ENCODE results near the gene CX3CR1.

CX3CR1 gene

GRCh38 chr3:39286771-39287170 is 6.9 kb upstream of the CX3CR1 start:
- no peaks in the 10 kb centered on the region for H3K9me3 ChIP-seq (ENCODE audit: low read length)
- no peaks in the 10 kb centered on the region for H3K27me3 ChIP-seq (ENCODE audit: insufficient read depth, low read length)
- no peaks in the 10 kb centered on the region for H3K36me3 ChIP-seq (ENCODE audit: insufficient read depth, low read length)
- H3K4me1 ChIP-seq (ENCODE audit: insufficient read depth, low read length): no peaks in the 10 kb centered on the region
- H3K4me3 ChIP-seq (ENCODE audit: low read length): no peak overlapping the region
- H2AFZ ChIP-seq (ENCODE audit: low read depth, low read length): no peak overlapping the region

DNA sequence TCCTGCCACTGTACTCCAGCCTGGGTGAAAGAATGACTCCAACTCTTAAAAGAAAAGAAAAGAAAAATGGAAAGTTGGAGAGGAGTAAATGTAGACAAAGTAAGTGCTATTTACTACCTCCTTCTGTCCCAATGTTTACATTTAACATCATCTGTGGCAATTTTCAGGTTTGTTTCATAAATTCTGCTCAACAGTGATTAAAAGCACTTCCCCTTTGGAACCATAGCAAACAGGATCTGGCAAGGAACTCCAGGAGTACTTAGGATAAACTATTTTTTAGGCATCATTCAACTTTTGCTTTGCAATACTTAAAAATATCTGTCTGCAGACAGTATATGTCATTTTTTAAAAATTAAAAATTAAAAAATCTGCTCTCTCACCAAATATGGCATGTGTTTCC is 5.5 kb upstream of the CX3CR1 start:
- H3K4me1 ChIP-seq (ENCODE audit: insufficient read depth, low read length): no peaks in the 10 kb centered on the region

GRCh38 chr3:39284457-39284881 is 4.6 kb upstream of the CX3CR1 start:
- Histone ChIP-seq H3K36me3 (ENCODE audit: insufficient read depth, low read length) (no peaks in the 10 kb centered on the region), H3K4me3 (ENCODE audit: low read length) (no peak overlapping the region), H3K9me3 (ENCODE audit: low read length) (no peaks in the 10 kb centered on the region), H2AFZ (ENCODE audit: low read depth, low read length) (no peak overlapping the region), H3K27me3 (ENCODE audit: insufficient read depth, low read length) (no peaks in the 10 kb centered on the region), H3K4me1 (ENCODE audit: insufficient read depth, low read length) (no peaks in the 10 kb centered on the region)

More for the DNA sequence above, 5.5 kb upstream of the CX3CR1 start:
- Histone ChIP-seq H3K27me3 (ENCODE audit: insufficient read depth, low read length) (no peaks in the 10 kb centered on the region), H3K4me3 (ENCODE audit: low read length) (no peak overlapping the region), H2AFZ (ENCODE audit: low read depth, low read length) (no peak overlapping the region), H3K9me3 (ENCODE audit: low read length) (no peaks in the 10 kb centered on the region), H3K36me3 (ENCODE audit: insufficient read depth, low read length) (no peaks in the 10 kb centered on the region)

DNA sequence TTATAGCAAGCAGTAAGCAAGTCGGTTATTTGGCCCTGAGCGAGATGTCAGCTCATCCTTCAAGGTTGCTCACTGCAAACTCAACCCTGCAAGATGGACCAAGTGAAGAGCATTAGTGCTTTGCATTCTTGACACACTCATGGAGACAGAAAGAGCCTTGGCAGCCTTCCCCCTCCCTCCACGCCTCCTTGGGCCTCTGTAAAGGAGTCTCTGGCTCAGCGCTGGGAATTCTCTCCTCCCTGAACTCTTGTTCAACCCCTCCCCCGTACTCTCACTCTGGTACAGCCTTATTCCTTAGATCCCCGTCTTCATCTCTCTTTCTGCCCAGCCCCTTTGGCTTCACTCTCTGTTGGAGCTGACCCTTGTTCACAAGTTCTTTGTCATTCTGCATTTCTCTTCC is 2.2 kb upstream of the CX3CR1 start:
- no peaks in the 10 kb centered on the region for H3K27me3 ChIP-seq (ENCODE audit: insufficient read depth, low read length)
- no peaks in the 10 kb centered on the region for H3K9me3 ChIP-seq (ENCODE audit: low read length)
- no peaks in the 10 kb centered on the region for H3K4me1 ChIP-seq (ENCODE audit: insufficient read depth, low read length)
- H3K4me3 ChIP-seq (ENCODE audit: low read length): no peak overlapping the region
- no peaks in the 10 kb centered on the region for H3K36me3 ChIP-seq (ENCODE audit: insufficient read depth, low read length)
- no peak overlapping the region for H2AFZ ChIP-seq (ENCODE audit: low read depth, low read length)

- Histone ChIP-seq H3K36me3 (ENCODE audit: insufficient read depth, low read length) (no peaks in the 10 kb centered on the region), H3K9me3 (ENCODE audit: low read length) (no peaks in the 10 kb centered on the region), H3K4me3 (ENCODE audit: low read length) (no peak overlapping the region), H3K27me3 (ENCODE audit: insufficient read depth, low read length) (no peaks in the 10 kb centered on the region), H2AFZ (ENCODE audit: low read depth, low read length) (no peak overlapping the region), H3K4me1 (ENCODE audit: insufficient read depth, low read length) (no peaks in the 10 kb centered on the region)
Observed at GRCh38 chr3:39281533-39281932, 1.7 kb upstream of the CX3CR1 start.

- Histone ChIP-seq H3K27me3 (ENCODE audit: insufficient read depth, low read length) (no peaks in the 10 kb centered on the region), H3K4me1 (ENCODE audit: insufficient read depth, low read length) (no peaks in the 10 kb centered on the region), H3K4me3 (ENCODE audit: low read length) (no peak overlapping the region), H2AFZ (ENCODE audit: low read depth, low read length) (no peak overlapping the region), H3K36me3 (ENCODE audit: insufficient read depth, low read length) (no peaks in the 10 kb centered on the region), H3K9me3 (ENCODE audit: low read length) (no peaks in the 10 kb centered on the region)
Observed at GRCh38 chr3:39280571-39280970, 735 bp upstream of the CX3CR1 start.

DNA sequence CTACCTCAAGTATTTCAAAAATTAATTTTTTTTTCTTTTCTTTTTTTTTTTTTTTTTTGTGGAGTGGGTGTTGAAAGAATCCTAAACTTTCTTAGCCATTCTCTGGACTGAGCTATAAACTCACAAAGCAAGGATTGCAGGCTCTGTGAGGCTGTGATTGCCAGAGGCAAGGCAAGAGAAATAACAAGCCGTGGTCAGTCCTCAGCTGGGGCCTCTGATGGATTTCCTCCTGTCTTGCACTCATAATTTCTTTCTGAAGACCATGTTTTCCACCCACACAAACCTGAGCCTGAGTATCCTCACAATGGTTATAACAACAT is 1.3 kb downstream of the CX3CR1 start:
- no peak overlapping the region for H2AFZ ChIP-seq (ENCODE audit: low read depth, low read length)
- H3K4me1 ChIP-seq (ENCODE audit: insufficient read depth, low read length): no peaks in the 10 kb centered on the region
- no peaks in the 10 kb centered on the region for H3K36me3 ChIP-seq (ENCODE audit: insufficient read depth, low read length)
- no peak overlapping the region for H3K4me3 ChIP-seq (ENCODE audit: low read length)
- H3K27me3 ChIP-seq (ENCODE audit: insufficient read depth, low read length): no peaks in the 10 kb centered on the region
- no peaks in the 10 kb centered on the region for H3K9me3 ChIP-seq (ENCODE audit: low read length)

- Histone ChIP-seq H2AFZ (ENCODE audit: low read depth, low read length) (no peak overlapping the region), H3K27me3 (ENCODE audit: insufficient read depth, low read length) (no peaks in the 10 kb centered on the region), H3K4me3 (ENCODE audit: low read length) (no peak overlapping the region), H3K4me1 (ENCODE audit: insufficient read depth, low read length) (no peaks in the 10 kb centered on the region), H3K9me3 (ENCODE audit: low read length) (no peaks in the 10 kb centered on the region), H3K36me3 (ENCODE audit: insufficient read depth, low read length) (no peaks in the 10 kb centered on the region)
Observed at GRCh38 chr3:39277893-39278615, 1.8 kb downstream of the CX3CR1 start.

- H3K9me3 ChIP-seq (ENCODE audit: low read length): no peaks in the 10 kb centered on the region
- no peak overlapping the region for H3K4me3 ChIP-seq (ENCODE audit: low read length)
- no peaks in the 10 kb centered on the region for H3K27me3 ChIP-seq (ENCODE audit: insufficient read depth, low read length)
Observed at GRCh38 chr3:39276746-39277145, 3.1 kb downstream of the CX3CR1 start.

DNA sequence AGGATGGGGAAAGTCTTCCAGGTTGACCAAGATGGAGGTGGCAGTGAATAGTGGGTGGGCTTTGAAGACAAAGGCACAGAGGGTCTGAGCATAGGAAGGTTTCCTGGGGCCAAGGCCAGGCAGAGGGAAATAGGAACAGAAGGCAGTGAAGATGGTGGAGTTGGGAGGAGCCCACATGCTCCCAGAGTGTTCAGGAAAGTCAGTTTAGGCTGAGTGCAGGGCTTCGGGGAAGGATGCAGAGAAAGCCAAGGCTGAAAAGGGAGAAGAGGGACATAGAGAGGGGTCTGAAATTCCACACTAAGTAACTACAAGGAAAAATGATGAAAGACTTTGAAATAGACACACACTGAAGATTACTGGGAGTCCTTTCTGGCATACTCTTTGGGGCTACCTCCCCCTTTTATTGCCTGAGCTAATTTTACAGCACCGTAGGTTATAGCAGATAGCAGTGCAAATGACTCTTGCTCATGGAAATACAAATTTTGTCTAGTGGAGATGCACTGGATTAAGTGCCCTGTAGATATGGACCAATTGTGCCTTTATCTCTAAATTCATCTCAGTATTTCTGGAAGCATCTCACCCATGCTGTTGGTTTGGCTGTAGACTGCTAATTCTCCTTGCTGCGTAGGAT is 3.8 kb downstream of the CX3CR1 start:
- Histone ChIP-seq H3K4me1 (ENCODE audit: insufficient read depth, low read length) (no peaks in the 10 kb centered on the region), H3K9me3 (ENCODE audit: low read length) (no peaks in the 10 kb centered on the region), H3K4me3 (ENCODE audit: low read length) (no peak overlapping the region)

More at GRCh38 chr3:39276746-39277145, 3.1 kb downstream of the CX3CR1 start:
- Histone ChIP-seq H3K36me3 (ENCODE audit: insufficient read depth, low read length) (no peaks in the 10 kb centered on the region), H3K4me1 (ENCODE audit: insufficient read depth, low read length) (no peaks in the 10 kb centered on the region), H2AFZ (ENCODE audit: low read depth, low read length) (no peak overlapping the region)

GRCh38 chr3:39275052-39275451 is 4.8 kb downstream of the CX3CR1 start:
- Histone ChIP-seq H3K9me3 (ENCODE audit: low read length) (no peaks in the 10 kb centered on the region), H3K36me3 (ENCODE audit: insufficient read depth, low read length) (no peaks in the 10 kb centered on the region), H3K27me3 (ENCODE audit: insufficient read depth, low read length) (no peaks in the 10 kb centered on the region), H3K4me1 (ENCODE audit: insufficient read depth, low read length) (no peaks in the 10 kb centered on the region), H2AFZ (ENCODE audit: low read depth, low read length) (no peak overlapping the region), H3K4me3 (ENCODE audit: low read length) (no peak overlapping the region)

More for the DNA sequence above, 3.8 kb downstream of the CX3CR1 start:
- H3K27me3 ChIP-seq (ENCODE audit: insufficient read depth, low read length): no peaks in the 10 kb centered on the region
- H2AFZ ChIP-seq (ENCODE audit: low read depth, low read length): no peak overlapping the region
- H3K36me3 ChIP-seq (ENCODE audit: insufficient read depth, low read length): no peaks in the 10 kb centered on the region

- Histone ChIP-seq H3K4me3 (ENCODE audit: low read length) (no peak overlapping the region), H3K9me3 (ENCODE audit: low read length) (no peaks in the 10 kb centered on the region), H3K4me1 (ENCODE audit: insufficient read depth, low read length) (no peaks in the 10 kb centered on the region), H3K36me3 (ENCODE audit: insufficient read depth, low read length) (no peaks in the 10 kb centered on the region), H3K27me3 (ENCODE audit: insufficient read depth, low read length) (no peaks in the 10 kb centered on the region), H2AFZ (ENCODE audit: low read depth, low read length) (no peak overlapping the region)
Observed at GRCh38 chr3:39273119-39273518, 6.7 kb downstream of the CX3CR1 start.

DNA sequence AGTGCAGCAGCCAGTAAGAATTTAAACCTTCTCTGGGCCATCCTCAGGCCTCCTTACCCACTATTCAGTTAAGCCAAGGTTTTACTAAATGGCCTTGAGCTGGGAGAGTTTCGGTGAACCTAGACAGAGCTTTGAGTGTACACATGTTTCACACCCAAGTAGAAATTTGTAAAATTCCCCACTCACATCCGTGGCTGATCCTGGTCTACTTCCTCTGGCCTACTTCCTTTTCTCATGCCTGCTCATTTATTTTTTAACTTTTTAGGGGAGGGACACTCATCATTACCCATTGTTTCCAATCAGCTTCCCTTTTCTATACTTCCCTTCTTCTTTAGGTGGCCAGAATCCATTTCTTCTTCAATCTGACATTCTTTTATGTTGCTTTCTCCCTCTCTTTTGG is 7.6 kb downstream of the CX3CR1 start:
- Histone ChIP-seq H2AFZ (ENCODE audit: low read depth, low read length) (no peak overlapping the region), H3K36me3 (ENCODE audit: insufficient read depth, low read length) (no peaks in the 10 kb centered on the region), H3K27me3 (ENCODE audit: insufficient read depth, low read length) (peaks cover 4% of the 10 kb centered on the region), H3K4me3 (ENCODE audit: low read length) (no peak overlapping the region), H3K4me1 (ENCODE audit: insufficient read depth, low read length) (no peaks in the 10 kb centered on the region), H3K9me3 (ENCODE audit: low read length) (no peaks in the 10 kb centered on the region)
